Activated CD4-positive, alpha-beta T cell treated with anti-CD3 and anti-CD28 coated beads, Interleukin-2, amount 10 ng/mL, durations not matched to agents 24 days and 14 days (primary cell): ENCODE measurements around the gene PPIL6. TPM values are rescaled to one million over a fixed set of nuclear protein-coding genes. Genes with fewer than 3 reads are reported as not detected.

Experiments used
- DNase-seq: peaks from one replicate; pipeline ENCODE4 v3.0.0; 2022
- H3K27ac Mint-ChIP-seq: one replicate; pipeline ENCODE4 v1.8.0; 2022; ENCODE audit warnings: mild to moderate bottlenecking, mixed read lengths
- H3K27me3 Mint-ChIP-seq: one replicate; pipeline ENCODE4 v1.8.0; 2022; ENCODE audit warnings: mixed read lengths
- H3K36me3 Mint-ChIP-seq: one replicate; pipeline ENCODE4 v1.8.0; 2022; ENCODE audit warnings: low read depth, mild to moderate bottlenecking, mixed read lengths
- H3K4me1 Mint-ChIP-seq: one replicate; pipeline ENCODE4 v1.8.0; 2021; ENCODE audit warnings: mixed read lengths
- H3K4me3 Mint-ChIP-seq: one replicate; pipeline ENCODE4 v1.8.0; 2022; ENCODE audit warnings: mild to moderate bottlenecking, moderate library complexity, mixed read lengths
- H3K9me3 Mint-ChIP-seq: one replicate; pipeline ENCODE4 v1.8.0; 2021; ENCODE audit warnings: mixed read lengths
- intact Hi-C: fragments of 100-400 bp; cut with micrococcal nuclease; formaldehyde crosslinking; loops from one replicate; pipeline ENCODE4 v1.15.1; 2023
- total RNA-seq: library from RNA; stranded (reverse); gene quantifications from 2 replicates; pipeline ENCODE4 v1.2.3, GENCODE V29; 2022

PPIL6 gene
- total RNA-seq, 1 donor from 2014 or later: not detected

- no peak overlapping the region for H3K4me3 Mint-ChIP-seq
- intact Hi-C loops: no loop called here
- H3K36me3 Mint-ChIP-seq: peaks cover 1% of the 10 kb centered on the region
- no peak overlapping the region for H3K27ac Mint-ChIP-seq
- H3K9me3 Mint-ChIP-seq: no peaks in the 10 kb centered on the region
- H3K4me1 Mint-ChIP-seq: peaks cover 5% of the 10 kb centered on the region
- no peak for DNase-seq
- H3K27me3 Mint-ChIP-seq: no peaks in the 10 kb centered on the region
Observed at GRCh38 chr6:109345986-109346385, 94.4 kb downstream of the PPIL6 start.

DNA sequence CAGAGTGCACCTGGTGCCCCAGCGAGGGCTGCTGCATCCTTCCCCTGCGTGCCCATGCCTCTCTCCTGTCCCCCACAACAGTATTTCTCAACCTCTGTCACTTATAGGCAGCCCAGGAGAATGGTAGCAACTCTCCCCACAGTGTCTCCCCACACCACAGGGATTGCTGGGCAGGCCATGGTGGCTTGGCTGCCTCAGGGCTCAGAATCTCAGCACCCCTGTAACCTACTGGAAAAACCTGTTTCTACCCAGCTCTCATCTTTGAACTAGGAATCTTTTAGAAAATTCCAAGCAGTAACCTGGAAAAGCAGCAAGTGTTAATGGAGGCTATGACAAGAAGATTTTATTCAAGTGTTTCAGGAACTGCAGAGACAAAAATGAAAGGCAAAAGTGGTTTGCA lies 96.2 kb downstream of the PPIL6 start:
- Mint-ChIP-seq H3K4me3 (no peak overlapping the region), H3K4me1 (peaks cover 2% of the 10 kb centered on the region), H3K27me3 (no peaks in the 10 kb centered on the region), H3K9me3 (no peaks in the 10 kb centered on the region), H3K27ac (no peak overlapping the region), H3K36me3 (peaks cover under 1% of the 10 kb centered on the region)
- DNase-seq: no peak
- intact Hi-C loops: no loop called here

DNA sequence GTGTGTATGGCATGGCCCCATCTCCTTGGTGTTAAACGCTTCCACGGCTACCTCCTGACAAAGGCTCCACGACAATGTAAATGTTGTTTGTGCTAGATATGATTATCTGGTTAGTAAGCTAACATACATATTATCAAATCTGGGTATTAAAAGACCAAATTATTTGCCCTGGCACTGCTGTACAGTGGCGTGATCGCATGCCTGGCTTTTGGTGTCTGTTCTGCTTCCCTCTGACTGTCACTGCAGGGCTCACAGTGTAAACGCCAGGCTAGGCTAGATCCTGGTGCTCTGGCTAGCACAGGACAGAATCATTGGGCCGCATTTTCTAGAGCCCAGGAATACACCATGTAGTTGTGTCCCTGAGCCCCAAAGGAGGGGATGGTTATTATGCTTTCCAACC lies 96.9 kb downstream of the PPIL6 start:
- no peak for DNase-seq
- Mint-ChIP-seq H3K4me1 (peaks cover 2% of the 10 kb centered on the region), H3K27ac (no peak overlapping the region), H3K36me3 (no peaks in the 10 kb centered on the region), H3K27me3 (no peaks in the 10 kb centered on the region), H3K4me3 (no peak overlapping the region), H3K9me3 (no peaks in the 10 kb centered on the region)
- intact Hi-C loops: no loop called here

GRCh38 chr6:109342911-109343310 lies 97.5 kb downstream of the PPIL6 start:
- no peak overlapping the region for H3K4me3 Mint-ChIP-seq
- no peaks in the 10 kb centered on the region for H3K27me3 Mint-ChIP-seq
- H3K9me3 Mint-ChIP-seq: no peaks in the 10 kb centered on the region
- no peak for DNase-seq
- no peaks in the 10 kb centered on the region for H3K36me3 Mint-ChIP-seq
- intact Hi-C loops: no loop called here
- H3K27ac Mint-ChIP-seq: no peak overlapping the region
- H3K4me1 Mint-ChIP-seq: peaks cover 2% of the 10 kb centered on the region

DNA sequence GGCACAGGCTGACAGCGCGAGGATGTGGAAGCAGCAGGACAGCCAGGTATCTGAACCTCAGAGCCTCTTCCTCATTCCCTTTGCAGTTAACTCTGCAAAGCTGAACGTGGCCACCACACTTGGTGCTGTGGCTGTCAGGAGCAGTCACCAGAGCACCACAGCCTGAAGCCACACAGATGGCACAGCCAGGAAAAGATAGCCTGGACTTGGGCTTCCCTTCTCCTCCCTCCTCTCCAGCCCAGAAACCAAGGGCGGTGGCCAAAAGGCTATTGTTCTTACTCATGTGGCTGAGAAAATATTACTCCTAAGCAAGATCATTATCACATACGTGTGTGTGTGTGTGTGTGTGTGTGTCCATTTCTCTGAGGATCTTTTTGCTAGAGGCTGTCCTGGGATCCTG lies 97.9 kb downstream of the PPIL6 start:
- DNase-seq: no peak
- Mint-ChIP-seq H3K36me3 (no peaks in the 10 kb centered on the region), H3K27ac (no peak overlapping the region), H3K4me1 (peaks cover 3% of the 10 kb centered on the region), H3K27me3 (no peaks in the 10 kb centered on the region), H3K4me3 (no peak overlapping the region), H3K9me3 (no peaks in the 10 kb centered on the region)
- intact Hi-C loops: no loop called here

- intact Hi-C loops: no loop called here
- peaks cover 2% of the 10 kb centered on the region for H3K4me1 Mint-ChIP-seq
- H3K27me3 Mint-ChIP-seq: no peaks in the 10 kb centered on the region
Observed at GRCh38 chr6:109340811-109341210, 99.6 kb downstream of the PPIL6 start.

More at GRCh38 chr6:109340811-109341210, 99.6 kb downstream of the PPIL6 start:
- no peak for DNase-seq
- Mint-ChIP-seq H3K4me3 (no peak overlapping the region), H3K27ac (no peak overlapping the region), H3K9me3 (no peaks in the 10 kb centered on the region), H3K36me3 (no peaks in the 10 kb centered on the region)

Other genes starting within 250 kb of the PPIL6 start
- 256 and 264 TPM in 2 replicates for gene CD164, start 58.2 kb downstream of the PPIL6 start, total RNA-seq
- 18.2 and 20.5 TPM in 2 replicates for gene SMPD2, start 96 bp upstream of the PPIL6 start, total RNA-seq
- gene MICAL1, start 15.1 kb upstream of the PPIL6 start, total RNA-seq: 41.4 and 42.5 TPM in 2 replicates
- 18.9 and 19.6 TPM in 2 replicates for gene ZBTB24, start 42.6 kb upstream of the PPIL6 start, total RNA-seq